Left lobe of liver (tissue), 2 donors: ENCODE measurements around the gene LCTL. TPM values are rescaled to one million over a fixed set of nuclear protein-coding genes. Genes with fewer than 3 reads are reported as not detected.

Source experiments
- ATAC-seq: fragments of 200-7000 bp; cut with Tn5 transposase; one replicate; pipeline ENCODE4 v1.9.1; 2020; ENCODE audit warnings: mild to moderate bottlenecking, moderate library complexity
- DNase-seq: peaks from one replicate; pipeline ENCODE4 v3.0.0-alpha.2; 2020; ENCODE audit warnings: low spot score
- total RNA-seq: library from RNA; stranded (reverse); gene quantifications from one replicate; pipeline ENCODE4 v1.2.1, GENCODE V29; 2021
- donor health status: DM: no; HTN: no; CAD: no; lungs with moderate emphysema.
- donor health status: DM: no; HTN: yes; CAD: no.

The LCTL gene
- total RNA-seq, 1 donor from 2014 or later: not detected

- ATAC-seq: no peak
- DNase-seq: peak; percentile 37
Observed at GRCh38 chr15:66567897-66568296, 2.1 kb upstream of the LCTL start.

GRCh38 chr15:66566963-66567531 lies 1.2 kb upstream of the LCTL start:
- ATAC-seq: peak; percentile 92

DNA sequence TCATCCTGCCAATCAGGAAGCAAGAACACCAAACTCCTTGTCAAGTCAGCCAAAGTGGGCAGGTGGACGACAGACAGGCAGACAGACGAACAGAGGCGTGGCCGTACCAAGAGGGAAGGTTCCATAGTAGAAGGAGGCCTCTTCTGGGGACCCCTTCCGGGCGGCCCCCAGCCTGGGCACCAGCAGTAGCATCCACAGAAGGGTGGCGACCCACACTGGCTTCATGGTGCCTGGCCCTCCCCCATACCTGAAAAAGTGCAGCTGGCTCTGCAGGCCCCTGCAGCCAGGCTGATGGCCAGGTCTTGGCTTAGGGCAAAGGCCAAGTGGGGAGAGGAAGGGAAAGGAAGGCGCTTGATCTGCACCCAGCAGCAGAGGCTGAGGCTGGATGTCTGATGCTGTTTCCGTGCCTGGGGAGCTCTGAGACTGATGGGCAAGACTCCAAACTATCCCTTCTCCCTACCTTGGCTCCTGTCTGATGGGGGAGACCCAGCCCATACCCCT lies 607 bp downstream of the LCTL start:
- peak; percentile 46 for ATAC-seq
- peak; percentile 43 for DNase-seq

More at GRCh38 chr15:66566963-66567531, 1.2 kb upstream of the LCTL start:
- peak; percentile 61 for DNase-seq

DNA sequence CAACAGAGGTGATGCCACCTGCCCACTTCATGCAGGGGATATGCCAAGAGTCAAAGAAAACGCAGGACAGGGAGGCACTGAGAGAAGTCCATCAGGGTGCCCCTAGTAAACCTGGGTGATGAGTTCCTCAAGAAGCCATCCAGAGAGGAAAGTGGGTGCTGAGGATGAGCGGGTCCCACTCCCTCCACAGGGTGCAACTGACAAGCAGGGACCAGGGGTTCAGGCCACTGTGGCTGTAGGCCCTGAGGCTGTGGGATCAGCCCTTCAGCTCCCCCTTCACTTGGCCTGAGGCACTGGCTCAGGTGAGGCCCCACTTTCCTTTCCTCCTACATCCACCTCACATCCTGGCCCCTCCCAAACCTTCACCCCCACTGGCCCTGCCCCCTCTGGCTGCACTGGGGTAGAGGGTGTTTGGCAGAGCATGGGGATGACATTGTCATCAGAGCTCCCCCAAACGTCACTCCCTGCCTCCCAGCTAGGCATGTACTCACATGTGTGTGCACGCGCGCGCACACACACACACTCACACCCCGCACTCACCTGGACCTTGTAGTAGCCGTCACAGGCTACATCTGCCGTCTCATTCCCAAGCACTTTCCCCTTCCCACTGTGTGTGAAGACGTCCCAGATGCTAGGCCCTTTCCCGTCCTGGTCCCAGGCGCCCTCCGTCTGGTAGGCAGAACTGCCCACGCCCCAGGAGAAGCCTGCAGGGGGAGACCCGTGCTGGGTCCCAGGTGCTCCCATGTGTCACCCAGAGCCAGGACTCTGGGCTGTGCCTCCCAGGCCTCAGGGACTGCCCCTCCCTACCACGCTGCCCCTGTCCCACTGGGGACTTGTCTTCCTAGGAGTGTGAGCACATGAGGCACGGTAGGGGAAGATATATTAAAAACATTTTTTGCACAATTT lies 1.4 kb downstream of the LCTL start:
- ATAC-seq: no peak
- DNase-seq: no peak

- ATAC-seq: no peak
Observed at GRCh38 chr15:66563566-66564110, 2.2 kb downstream of the LCTL start.

GRCh38 chr15:66563126-66563525 lies 2.7 kb downstream of the LCTL start:
- DNase-seq (no peak), ATAC-seq (no peak)

More at GRCh38 chr15:66563566-66564110, 2.2 kb downstream of the LCTL start:
- DNase-seq: no peak

GRCh38 chr15:66560856-66561525 lies 4.8 kb downstream of the LCTL start:
- no peak for DNase-seq
- no peak for ATAC-seq

DNA sequence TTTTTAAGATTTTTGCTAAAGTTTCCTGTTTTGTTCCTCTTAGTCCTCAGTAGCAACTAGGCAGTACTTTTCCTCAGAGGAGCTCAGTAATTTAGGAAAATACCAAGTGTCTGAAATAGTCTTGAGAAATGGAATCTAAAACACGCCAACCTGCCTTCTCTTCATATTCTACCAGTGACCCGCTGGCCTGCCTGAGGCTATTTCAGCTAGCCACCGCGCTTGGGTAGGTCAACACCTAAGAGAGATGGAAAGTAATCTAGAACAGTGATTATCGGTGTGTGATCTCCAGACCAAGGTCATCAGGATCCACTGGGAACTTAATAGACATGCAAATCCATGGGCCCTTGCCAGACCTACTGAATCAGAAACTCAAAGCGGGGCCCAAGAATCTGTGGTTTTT lies 7.5 kb downstream of the LCTL start:
- DNase-seq (no peak), ATAC-seq (no peak)

DNA sequence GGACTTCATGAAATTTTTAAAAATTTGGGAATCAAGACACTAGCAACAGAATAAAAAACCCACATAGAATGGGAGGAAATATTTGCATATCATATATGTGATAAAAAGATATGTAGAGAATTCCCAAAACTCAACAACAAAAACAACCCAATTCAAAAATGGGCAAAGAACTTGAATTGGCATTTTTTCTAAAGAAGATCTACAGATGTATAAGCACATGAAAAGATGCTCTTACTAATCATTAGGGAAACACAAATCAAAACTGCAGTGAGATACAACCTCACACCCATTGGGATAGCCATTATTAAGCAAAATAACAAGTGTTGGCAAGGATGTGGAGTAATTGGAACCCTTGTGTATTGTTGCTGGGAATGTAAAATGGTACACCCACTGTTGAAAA lies 10.1 kb downstream of the LCTL start:
- no peak for DNase-seq
- no peak for ATAC-seq

GRCh38 chr15:66545255-66545654 lies 20.5 kb downstream of the LCTL start:
- ATAC-seq: no peak

GRCh38 chr15:66542896-66543295 lies 22.9 kb downstream of the LCTL start:
- ATAC-seq: no peak
- no peak for DNase-seq

More at GRCh38 chr15:66545255-66545654, 20.5 kb downstream of the LCTL start:
- no peak for DNase-seq

DNA sequence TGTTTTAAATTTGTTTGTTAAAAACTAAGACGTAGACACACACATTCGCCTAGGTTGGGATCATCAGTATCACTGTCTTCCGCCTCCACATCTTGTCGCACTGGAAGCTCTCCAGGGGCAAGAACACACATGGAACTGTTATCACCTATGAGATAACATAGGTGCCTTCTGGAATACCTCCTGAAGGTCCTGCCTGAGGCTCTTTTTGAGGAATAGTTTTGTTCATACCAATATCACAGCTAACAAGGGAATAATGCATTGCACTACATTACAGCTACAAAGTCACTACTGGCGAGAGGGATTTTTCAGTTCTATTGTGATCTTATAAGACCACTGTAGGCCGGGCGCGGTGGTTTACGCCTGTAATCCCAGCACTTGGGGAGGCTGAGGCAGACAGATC lies 30.7 kb downstream of the LCTL start:
- ATAC-seq (no peak), DNase-seq (no peak)

- DNase-seq: no peak
- no peak for ATAC-seq
Observed at GRCh38 chr15:66524838-66525237, 41.0 kb downstream of the LCTL start.

- ATAC-seq (no peak), DNase-seq (no peak)
Observed at GRCh38 chr15:66523926-66524325, 41.9 kb downstream of the LCTL start.

DNA sequence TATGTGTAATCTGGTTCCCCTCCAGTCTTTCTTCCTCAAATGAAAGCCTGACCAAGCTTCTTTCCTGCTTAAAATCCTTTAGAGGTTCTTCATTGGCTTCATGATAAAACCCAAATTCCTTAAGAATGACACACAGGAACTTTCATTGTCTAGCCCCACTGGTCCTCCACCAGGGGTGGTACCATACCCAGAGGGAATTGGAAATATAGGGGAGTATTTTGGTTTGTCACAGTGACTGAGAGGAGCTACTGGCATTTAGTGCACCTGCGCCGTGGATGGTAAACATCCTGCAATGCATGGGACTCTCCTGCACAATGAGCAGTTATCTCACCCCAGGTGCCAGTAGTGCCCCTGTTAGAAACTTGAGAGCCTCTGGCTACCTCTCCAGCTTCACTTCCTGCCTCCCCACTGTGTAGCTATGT lies 49.9 kb downstream of the LCTL start:
- no peak for ATAC-seq
- no peak for DNase-seq

GRCh38 chr15:66514586-66514985 lies 51.2 kb downstream of the LCTL start:
- DNase-seq (no peak), ATAC-seq (no peak)

DNA sequence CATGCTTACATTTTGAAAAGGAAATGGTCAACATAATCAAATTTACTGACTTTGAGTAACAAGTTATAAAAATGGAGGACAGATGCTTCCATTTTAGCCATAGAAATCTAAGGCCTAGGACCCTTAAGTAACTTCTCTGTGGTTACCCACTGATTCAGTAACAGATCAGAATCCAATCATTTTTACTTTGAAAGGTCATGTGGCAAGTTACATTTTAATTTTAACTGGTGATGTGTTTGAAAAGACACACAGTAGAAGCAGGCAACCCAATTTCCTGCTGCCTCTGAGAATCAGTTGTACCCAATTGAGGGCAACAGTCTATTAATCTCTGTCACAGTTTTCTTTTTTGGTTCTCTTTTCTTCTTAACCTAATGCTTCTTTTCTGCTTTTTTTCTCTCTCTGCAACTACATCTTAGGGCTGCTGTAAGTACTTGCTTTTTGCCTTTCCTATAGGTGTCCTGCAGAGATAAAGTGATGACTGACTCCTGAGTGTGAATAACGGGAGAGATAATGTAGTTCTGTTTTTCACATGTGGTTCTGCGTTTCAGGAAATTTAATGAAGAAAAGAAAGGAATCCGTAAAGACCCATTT lies 57.4 kb downstream of the LCTL start:
- no peak for ATAC-seq

DNA sequence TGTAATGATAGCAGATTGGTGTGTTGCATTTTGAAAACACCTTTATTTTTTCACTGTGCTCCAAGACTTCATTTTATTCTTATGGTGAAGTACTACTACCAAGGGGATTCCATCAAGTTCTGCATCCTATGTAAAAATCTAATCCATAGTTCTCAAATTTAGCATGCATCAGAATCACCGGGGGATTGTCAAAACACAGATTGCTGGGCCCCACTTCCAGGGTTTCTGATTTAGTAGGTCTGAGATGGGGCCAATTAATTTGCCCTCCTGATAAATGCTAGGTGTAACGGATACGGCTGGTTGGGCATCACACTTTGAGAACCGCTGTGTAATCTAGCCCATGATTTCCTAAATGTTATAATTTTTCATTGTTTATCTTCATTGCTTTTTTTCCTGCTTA lies 60.0 kb downstream of the LCTL start:
- DNase-seq (no peak), ATAC-seq (no peak)

More for the DNA sequence above, 57.4 kb downstream of the LCTL start:
- DNase-seq: no peak

- no peak for ATAC-seq
- no peak for DNase-seq
Observed at GRCh38 chr15:66505430-66505811, 60.4 kb downstream of the LCTL start.

DNA sequence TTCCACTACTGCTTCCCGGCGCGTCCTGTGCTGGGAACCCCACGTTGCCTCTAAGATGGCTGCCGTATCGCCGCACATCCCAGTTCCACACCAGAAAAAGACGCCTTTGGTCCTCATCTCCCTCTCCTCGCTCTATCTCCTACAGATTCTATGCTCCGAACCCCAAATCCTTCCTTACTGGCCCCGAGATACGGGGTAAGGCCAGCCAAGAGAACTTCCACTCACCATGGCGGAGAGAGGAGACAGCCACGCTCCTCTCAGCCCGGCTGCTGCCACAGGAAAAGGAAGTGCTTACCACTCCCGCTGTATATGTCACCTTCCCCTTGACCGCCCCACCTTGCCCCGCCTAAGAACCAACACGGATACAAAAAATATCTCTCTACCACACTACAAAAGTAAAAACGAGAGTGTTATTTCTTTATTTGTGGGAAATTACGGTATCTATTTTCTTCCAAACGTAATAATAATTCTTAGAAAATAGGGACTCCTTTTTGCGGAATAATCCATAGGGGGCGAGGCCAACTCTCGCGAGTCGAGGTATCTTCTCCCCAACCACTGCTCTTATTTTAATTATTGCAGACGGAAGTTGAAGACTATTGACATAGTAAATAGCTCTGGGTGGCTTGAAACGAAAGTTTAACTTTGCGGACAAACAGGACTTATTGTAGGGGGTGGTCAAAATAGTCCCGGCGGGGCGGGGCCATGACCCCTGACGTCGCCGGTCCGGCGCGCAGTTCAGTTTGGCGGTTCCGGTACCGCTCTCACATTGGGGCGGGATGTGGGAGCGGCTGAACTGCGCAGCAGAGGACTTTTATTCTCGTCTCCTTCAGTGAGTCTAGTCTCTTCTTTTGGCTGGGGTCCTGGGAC lies 61.0 kb downstream of the LCTL start, which contains the start of the genes RPL4 and ZWILCH:
RPL4 (minus strand) TSS at position 293 of the 867 bp plus-strand sequence; CDS start at position 228, 65 bp downstream.
ZWILCH (plus strand) TSS at position 764 of the 867 bp plus-strand sequence; CDS start at position 777, 13 bp downstream.
- DNase-seq: peak; percentile 86
- peak; percentile 92 for ATAC-seq
